Keratinocyte (primary cell): ENCODE data around the gene COG5. TPM values are rescaled to one million over a fixed set of nuclear protein-coding genes. Genes with fewer than 3 reads are reported as not detected.

Experiments
- DNase-seq: peaks from one replicate; pipeline ENCODE4 v3.0.0-alpha.2; 2011; ENCODE audit warnings: low read depth, missing footprints, low spot score
- FAIRE-seq: peaks from 2 replicates; lab custom pipeline; 2011; peaks lifted over from hg19 to GRCh38; lab: Jason Lieb, UNC
- H2AFZ ChIP-seq: 2 replicates; pipeline ENCODE4 v1.6.0; 2012; ENCODE audit warnings: low read length, control low read depth, inconsistent platforms; ENCODE audit not compliant: control insufficient read depth
- H3K27ac ChIP-seq: 2 replicates; pipeline ENCODE4 v1.5.1; 2011; ENCODE audit warnings: low read length; ENCODE audit not compliant: control insufficient read depth, insufficient read depth
- H3K27me3 ChIP-seq: 3 replicates; pipeline ENCODE4 v1.6.0; 2011; ENCODE audit warnings: low read length; ENCODE audit not compliant: control insufficient read depth, insufficient read depth; ENCODE audit errors: extremely low read depth
- H3K36me3 ChIP-seq, 2 experiments: 2 replicates in 1 of 2; 3 replicates in 1 of 2; pipeline ENCODE4 v1.5.1; 2011; ENCODE audit warnings: low read length in 2 of 2, mild to moderate bottlenecking in 1 of 2; ENCODE audit not compliant: control insufficient read depth in 2 of 2, insufficient read depth in 2 of 2; ENCODE audit errors: extremely low read depth in 1 of 2
- H3K4me1 ChIP-seq: 3 replicates; pipeline ENCODE4 v1.5.1; 2011; ENCODE audit warnings: low read length; ENCODE audit not compliant: control insufficient read depth, insufficient read depth; ENCODE audit errors: extremely low read depth
- H3K4me2 ChIP-seq: 3 replicates; pipeline ENCODE4 v1.6.0; 2011; ENCODE audit warnings: low read depth, low read length; ENCODE audit not compliant: control insufficient read depth, insufficient read depth; ENCODE audit errors: extremely low read depth
- H3K4me3 ChIP-seq, 3 experiments: fragments of 200-600 bp in 1 of 3; sonication (generic) in 1 of 3; 2 replicates in 2 of 3; 3 replicates in 1 of 3; pipeline ENCODE4 v1.5.1; 2011 to 2016; ENCODE audit warnings: low read length in 3 of 3, mild to moderate bottlenecking in 3 of 3, control low read depth in 2 of 3, inconsistent platforms in 1 of 3, low read depth in 1 of 3, mixed read lengths in 1 of 3, mixed run types in 1 of 3, moderate library complexity in 1 of 3; ENCODE audit not compliant: control insufficient read depth in 2 of 3, insufficient read depth in 2 of 3; ENCODE audit errors: extremely low read depth in 1 of 3
- H3K79me2 ChIP-seq: 2 replicates; pipeline ENCODE4 v1.6.0; 2012; ENCODE audit warnings: low read length; ENCODE audit not compliant: control insufficient read depth, insufficient read depth
- H3K9ac ChIP-seq: 3 replicates; pipeline ENCODE4 v1.6.0; 2011; ENCODE audit warnings: low read length; ENCODE audit not compliant: control insufficient read depth, insufficient read depth; ENCODE audit errors: extremely low read depth
- H3K9me1 ChIP-seq: 3 replicates; pipeline ENCODE4 v1.6.0; 2011; ENCODE audit warnings: low read length; ENCODE audit not compliant: control insufficient read depth, insufficient read depth; ENCODE audit errors: extremely low read depth
- H3K9me3 ChIP-seq: 2 replicates; pipeline ENCODE4 v1.5.1; 2012; ENCODE audit warnings: low read depth, low read length; ENCODE audit not compliant: control insufficient read depth
- H4K20me1 ChIP-seq: 3 replicates; pipeline ENCODE4 v1.6.0; 2011; ENCODE audit warnings: low read length; ENCODE audit not compliant: control insufficient read depth, insufficient read depth; ENCODE audit errors: extremely low read depth
- CTCF ChIP-seq, 3 experiments: IDR thresholded peaks in 1 of 3; conservative IDR thresholded peaks in 1 of 3; optimal IDR thresholded peaks in 1 of 3; 2 replicates in 2 of 3; 3 replicates in 1 of 3; pipeline versions ENCODE3 to v1.5.1; 2011; ENCODE audit warnings: low read length in 3 of 3, mild to moderate bottlenecking in 3 of 3, moderate library complexity in 2 of 3, control low read depth in 1 of 3, inconsistent platforms in 1 of 3; ENCODE audit not compliant: insufficient read depth in 2 of 3; ENCODE audit errors: extremely low read depth in 1 of 3
- EZH2 ChIP-seq: IDR thresholded peaks from one replicate; pipeline ENCODE4 v1.6.1; 2012; ENCODE audit warnings: inconsistent platforms, mild to moderate bottlenecking, low read length, moderate library complexity
- dilution Hi-C: fragments of 300-500 bp; cut with MboI; formaldehyde crosslinking; loops from one replicate; pipeline ENCODE4 v1.7.0; 2020; ENCODE audit warnings: low sequenced_read_pairs; ENCODE audit not compliant: extremely low pct_ligation_motif_present
- polyA plus RNA-seq, 5 experiments: library from polyadenylated mRNA; depleted of rRNA in 3 of 5; stranded (reverse) in 3 of 5; stranded (forward) in 1 of 5; unstranded in 1 of 5; fragments of >200 nt; gene quantifications; 1 replicate in 1 of 5; 2 replicates in 3 of 5; 3 replicates in 1 of 5; pipeline versions ENCODE4 v1.2.1 to v1.2.3, GENCODE V29; 2011 to 2012; ENCODE audit warnings: missing spikeins in 2 of 5, low read depth in 1 of 5, low replicate concordance in 1 of 5

The COG5 gene
- polyA plus RNA-seq, 1 donor (not counting 4 experiments of a cell fraction or from before 2014, with no cell fraction given), result 50.7 TPM

- H4K20me1 ChIP-seq, result no peaks in the 10 kb centered on the region
- dilution Hi-C loops, result no loop called here
- H2AFZ ChIP-seq, result no peak overlapping the region
- no peaks in the 10 kb centered on the region for H3K27me3 ChIP-seq
- peak overlapping the region; percentile 95 for H3K9ac ChIP-seq
- peaks cover 10 to 22% of the 10 kb centered on the region in 2 experiments for H3K36me3 ChIP-seq
- H3K4me3 ChIP-seq, result peak overlapping the region; percentile 69 to 94 (median 83)
- TF ChIP-seq EZH2 (no peak), CTCF (optimal IDR thresholded peaks at IDR 0.05 in 1 of 3, IDR thresholded peaks at IDR 0.05 in 1 of 3, conservative IDR thresholded peaks at IDR 0.05 in 1 of 3; ENCODE audit: extremely low read depth in 1 of 3, insufficient read depth in 2 of 3, low read length in 3 of 3) (no peak)
- H3K9me3 ChIP-seq, result no peaks in the 10 kb centered on the region
- peak overlapping the region; percentile 72 for H3K4me2 ChIP-seq
- DNase-seq, result no peak
- H3K9me1 ChIP-seq, result no peaks in the 10 kb centered on the region
- H3K79me2 ChIP-seq, result peaks cover 66% of the 10 kb centered on the region
- H3K4me1 ChIP-seq, result peaks cover 8% of the 10 kb centered on the region
- no peak for FAIRE-seq
- H3K27ac ChIP-seq, result peak overlapping the region; percentile 95
Observed at GRCh38 chr7:107581387-107582013, 17.8 kb upstream of the COG5 start.

DNA sequence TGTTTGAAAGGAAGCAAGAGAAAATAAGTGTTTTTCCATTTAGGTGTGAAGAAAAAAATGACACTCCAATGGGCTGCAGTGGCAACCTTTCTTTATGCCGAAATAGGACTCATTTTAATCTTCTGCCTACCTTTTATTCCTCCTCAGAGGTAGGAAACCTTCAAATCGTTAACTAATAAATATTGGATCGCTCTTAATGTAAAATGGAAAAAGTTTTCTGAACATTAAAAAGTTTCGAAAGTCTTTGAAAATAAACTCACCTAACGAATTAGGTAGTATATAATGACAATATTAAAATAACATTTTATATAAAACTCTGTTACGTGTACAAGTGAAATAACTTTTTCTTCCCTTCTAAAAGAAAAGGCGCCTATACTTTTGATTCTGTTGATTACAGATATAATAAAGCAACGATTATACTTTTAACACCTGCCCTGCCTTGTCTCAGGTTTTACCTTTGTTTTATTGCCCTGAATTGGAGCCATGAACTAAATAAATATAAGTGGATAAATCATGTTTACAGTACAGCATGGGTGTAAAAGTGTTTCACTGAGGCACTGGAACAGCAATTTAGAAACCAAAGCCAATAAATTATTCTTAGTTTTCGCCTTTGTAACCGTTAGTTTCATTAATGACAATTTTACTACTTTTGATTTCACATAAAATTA, 17.1 kb upstream of the COG5 start:
- peak overlapping the region; percentile 69 to 94 (median 83) for H3K4me3 ChIP-seq
- no peak for DNase-seq
- H3K9ac ChIP-seq, result peak overlapping the region; percentile 95
- H3K27me3 ChIP-seq, result no peaks in the 10 kb centered on the region
- H3K4me2 ChIP-seq, result peak overlapping the region; percentile 72
- H3K79me2 ChIP-seq, result peaks cover 61% of the 10 kb centered on the region
- dilution Hi-C loops, result no loop called here
- peak overlapping the region; percentile 95 for H3K27ac ChIP-seq
- no peaks in the 10 kb centered on the region for H3K9me3 ChIP-seq
- no peak for FAIRE-seq
- TF ChIP-seq CTCF (optimal IDR thresholded peaks at IDR 0.05 in 1 of 3, IDR thresholded peaks at IDR 0.05 in 1 of 3, conservative IDR thresholded peaks at IDR 0.05 in 1 of 3; ENCODE audit: extremely low read depth in 1 of 3, insufficient read depth in 2 of 3, low read length in 3 of 3) (no peak), EZH2 (no peak)
- H3K4me1 ChIP-seq, result peaks cover 8% of the 10 kb centered on the region
- H4K20me1 ChIP-seq, result no peaks in the 10 kb centered on the region
- H2AFZ ChIP-seq, result no peak overlapping the region
- peaks cover 8 to 16% of the 10 kb centered on the region in 2 experiments for H3K36me3 ChIP-seq
- H3K9me1 ChIP-seq, result no peaks in the 10 kb centered on the region
